ENCODE data around the gene UNC119.

UNC119 gene

DNA sequence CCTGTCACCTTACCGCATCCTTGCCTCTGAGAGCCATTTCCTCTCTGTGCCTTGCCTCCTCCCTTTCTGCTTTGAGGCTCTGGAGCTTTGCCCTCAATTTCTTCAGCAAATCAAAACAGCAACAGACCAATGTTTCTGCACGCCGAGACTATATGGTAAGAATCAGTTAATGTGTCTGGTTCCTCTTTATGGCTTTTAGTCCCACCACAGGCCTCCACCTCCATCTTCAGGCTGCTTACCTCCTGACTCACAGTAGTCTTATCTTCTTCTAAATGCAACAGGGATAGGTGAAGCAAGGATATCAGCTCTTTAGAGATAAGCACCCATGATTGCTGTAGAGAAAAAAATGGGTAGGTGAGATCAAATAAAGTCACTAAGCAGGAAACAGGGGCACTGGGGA, 33.4 kb upstream of the UNC119 start:
- no peak overlapping the region for H3K4me3 ChIP-seq (ENCODE audit: low read depth, low read length)
- TF ChIP-seq, protein P1, sequence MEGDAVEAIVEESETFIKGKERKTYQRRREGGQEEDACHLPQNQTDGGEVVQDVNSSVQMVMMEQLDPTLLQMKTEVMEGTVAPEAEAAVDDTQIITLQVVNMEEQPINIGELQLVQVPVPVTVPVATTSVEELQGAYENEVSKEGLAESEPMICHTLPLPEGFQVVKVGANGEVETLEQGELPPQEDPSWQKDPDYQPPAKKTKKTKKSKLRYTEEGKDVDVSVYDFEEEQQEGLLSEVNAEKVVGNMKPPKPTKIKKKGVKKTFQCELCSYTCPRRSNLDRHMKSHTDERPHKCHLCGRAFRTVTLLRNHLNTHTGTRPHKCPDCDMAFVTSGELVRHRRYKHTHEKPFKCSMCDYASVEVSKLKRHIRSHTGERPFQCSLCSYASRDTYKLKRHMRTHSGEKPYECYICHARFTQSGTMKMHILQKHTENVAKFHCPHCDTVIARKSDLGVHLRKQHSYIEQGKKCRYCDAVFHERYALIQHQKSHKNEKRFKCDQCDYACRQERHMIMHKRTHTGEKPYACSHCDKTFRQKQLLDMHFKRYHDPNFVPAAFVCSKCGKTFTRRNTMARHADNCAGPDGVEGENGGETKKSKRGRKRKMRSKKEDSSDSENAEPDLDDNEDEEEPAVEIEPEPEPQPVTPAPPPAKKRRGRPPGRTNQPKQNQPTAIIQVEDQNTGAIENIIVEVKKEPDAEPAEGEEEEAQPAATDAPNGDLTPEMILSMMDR (IDR thresholded peaks at IDR 0.05; ENCODE audit: low read depth, low read length, missing control alignments), result no peak
- DNase-seq (ENCODE audit: low read depth), result no peak

DNA sequence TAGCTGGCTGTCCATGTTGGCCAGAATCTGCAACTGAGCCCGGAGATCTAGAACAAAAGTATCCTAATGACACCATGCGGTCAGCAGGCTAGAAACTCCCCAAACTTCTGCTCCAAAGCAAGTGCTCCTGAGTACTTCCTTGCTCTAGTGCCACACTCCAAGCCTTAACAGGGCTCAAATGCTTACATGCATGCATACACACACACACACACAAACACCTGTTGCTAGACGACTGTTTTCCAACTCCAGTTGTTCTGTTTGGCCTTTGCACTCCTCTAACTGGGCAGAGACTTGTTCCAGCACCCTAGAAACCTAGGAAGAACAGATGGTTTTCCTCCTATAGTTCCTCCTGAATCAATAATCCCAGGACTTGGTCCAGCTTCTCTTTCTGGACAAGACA, 32.0 kb upstream of the UNC119 start:
- no peak overlapping the region for H3K4me3 ChIP-seq (ENCODE audit: low read depth, low read length)
- no peak for DNase-seq (ENCODE audit: low read depth)
- TF ChIP-seq, protein P1 (IDR thresholded peaks at IDR 0.05; ENCODE audit: low read depth, low read length, missing control alignments), result no peak

DNA sequence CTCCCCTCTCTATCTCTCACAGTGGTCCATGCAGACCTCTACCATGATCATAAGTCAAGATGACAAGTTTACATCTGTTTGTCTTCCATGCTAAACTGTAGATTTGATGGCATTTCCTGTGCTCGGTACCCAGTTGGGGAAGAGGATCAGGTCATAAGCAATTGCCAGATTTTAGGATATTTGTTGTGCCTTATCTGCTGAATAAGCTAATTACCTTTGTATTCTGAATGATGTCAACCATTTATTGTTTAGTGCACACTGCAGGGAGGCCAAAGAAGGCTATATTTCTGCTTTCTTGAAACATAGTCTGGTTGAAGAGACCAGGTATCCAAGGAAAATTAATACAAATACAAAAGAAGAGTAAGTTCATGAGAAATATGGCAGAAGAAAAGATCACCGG, 30.1 kb upstream of the UNC119 start:
- H3K4me3 ChIP-seq (ENCODE audit: low read depth, low read length), result no peak overlapping the region
- DNase-seq (ENCODE audit: low read depth), result no peak
- TF ChIP-seq, protein P1 (IDR thresholded peaks at IDR 0.05; ENCODE audit: low read depth, low read length, missing control alignments), result no peak

DNA sequence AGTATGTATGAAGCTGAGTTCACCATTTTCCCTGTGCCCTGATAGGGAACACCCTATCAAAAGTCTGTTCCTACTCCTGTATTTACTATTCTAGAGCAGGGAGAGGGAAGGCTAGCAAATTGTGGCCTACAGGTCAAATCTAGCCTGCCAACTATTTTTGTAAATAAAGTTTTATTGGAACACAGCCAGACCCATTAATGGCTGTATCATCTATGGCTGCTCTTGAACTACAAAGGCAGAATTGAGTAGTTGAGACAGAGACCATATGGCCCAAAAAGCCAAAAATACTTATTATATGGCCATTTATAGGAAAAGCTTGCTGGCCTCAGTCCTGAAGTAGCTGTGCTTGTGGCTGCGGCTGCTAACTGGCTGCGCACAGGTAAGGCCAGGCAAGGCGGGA, 28.5 kb upstream of the UNC119 start:
- TF ChIP-seq, protein P1 (IDR thresholded peaks at IDR 0.05; ENCODE audit: low read depth, low read length, missing control alignments), result no peak
- DNase-seq (ENCODE audit: low read depth), result no peak
- no peak overlapping the region for H3K4me3 ChIP-seq (ENCODE audit: low read depth, low read length)

DNA sequence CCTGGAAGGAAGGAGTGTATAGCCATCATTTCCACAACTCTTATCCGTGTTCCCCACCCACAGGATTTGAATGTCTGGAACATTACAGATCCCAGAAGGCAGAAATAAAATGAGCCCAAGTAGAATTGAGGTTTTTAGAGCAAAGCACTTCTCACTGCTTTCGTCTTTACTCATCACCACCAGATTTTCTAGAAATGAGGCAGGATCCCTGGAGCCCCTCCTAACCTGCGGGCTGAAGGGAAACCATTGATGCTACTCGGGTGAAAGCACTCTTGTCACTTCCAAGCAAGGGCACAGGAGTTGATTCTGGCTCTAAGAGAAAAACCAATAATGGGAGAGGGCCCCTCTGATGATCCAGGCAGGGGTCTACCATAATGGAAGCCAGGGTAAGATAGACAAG, 27.1 kb upstream of the UNC119 start:
- TF ChIP-seq, protein P1 (IDR thresholded peaks at IDR 0.05; ENCODE audit: low read depth, low read length, missing control alignments), result no peak
- no peak for DNase-seq (ENCODE audit: low read depth)
- no peak overlapping the region for H3K4me3 ChIP-seq (ENCODE audit: low read depth, low read length)

DNA sequence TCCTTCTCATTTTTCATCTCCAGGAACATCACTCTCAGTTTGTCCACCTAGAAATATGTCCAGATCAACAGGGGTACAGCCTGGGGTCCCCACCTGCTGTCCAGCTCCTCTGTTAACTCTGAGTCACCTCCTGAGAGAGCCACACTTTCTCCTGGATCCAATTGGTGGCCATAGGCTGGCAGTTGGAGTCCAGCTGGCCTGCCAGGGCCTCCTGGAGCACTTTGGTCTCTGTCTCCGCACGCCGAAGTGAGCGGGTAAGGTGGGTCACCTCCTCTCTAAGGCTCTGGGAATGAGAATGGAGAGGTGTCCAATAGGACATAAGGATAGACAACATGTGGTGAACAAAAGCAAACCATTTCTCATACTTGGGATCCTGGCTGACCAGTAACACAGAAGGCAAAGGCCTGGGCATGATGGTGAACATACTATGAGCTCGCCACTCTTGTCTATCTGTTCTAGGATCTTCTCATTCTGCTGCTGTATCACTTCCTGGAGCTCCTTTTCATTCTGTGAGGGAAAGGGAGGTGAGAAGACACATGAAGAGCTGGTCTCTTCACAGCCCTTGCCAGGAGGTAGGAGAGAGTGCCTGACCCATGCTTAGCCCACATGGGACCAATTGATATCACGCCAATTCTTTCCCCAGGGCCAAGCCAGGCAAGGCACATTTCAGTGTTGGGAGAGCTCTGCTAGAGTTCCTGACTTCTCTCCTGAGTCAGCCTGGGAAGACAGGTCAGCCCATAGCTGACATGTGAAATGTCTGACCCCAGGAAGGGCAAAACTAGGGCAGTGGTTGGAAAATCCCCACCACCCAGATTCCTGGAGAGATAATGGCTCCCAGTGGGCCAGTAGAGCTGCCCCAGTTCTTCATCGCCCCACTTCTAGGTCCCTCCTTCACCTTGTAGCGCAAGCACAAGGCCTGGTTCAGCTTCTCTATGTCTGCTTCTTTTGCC, 26.1 kb upstream of the UNC119 start:
- H3K4me3 ChIP-seq (ENCODE audit: low read depth, low read length), result no peak overlapping the region
- TF ChIP-seq, protein P1 (IDR thresholded peaks at IDR 0.05; ENCODE audit: low read depth, low read length, missing control alignments), result no peak
- no peak for DNase-seq (ENCODE audit: low read depth)

DNA sequence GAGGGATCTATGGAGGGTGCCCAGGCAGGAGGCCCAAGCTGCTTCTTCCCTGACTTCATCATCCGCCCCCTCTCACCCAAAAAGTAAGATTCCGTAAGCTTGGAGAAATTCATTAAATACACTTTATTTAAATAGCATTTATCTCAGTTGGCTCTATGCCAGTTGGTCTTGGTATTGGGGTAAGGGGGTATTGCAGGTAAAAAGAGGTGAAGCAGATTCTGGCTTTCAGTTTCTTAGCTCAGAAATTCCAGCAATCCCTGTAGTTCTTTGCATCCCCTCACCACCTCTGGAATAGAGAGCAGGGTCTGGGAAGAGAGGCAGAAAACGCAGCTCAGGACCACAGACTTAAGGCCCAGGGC, 25.0 kb upstream of the UNC119 start:
- DNase-seq (ENCODE audit: low read depth), result no peak
- H3K4me3 ChIP-seq (ENCODE audit: low read depth, low read length), result no peak overlapping the region
- TF ChIP-seq, protein P1 (IDR thresholded peaks at IDR 0.05; ENCODE audit: low read depth, low read length, missing control alignments), result no peak

All from GM12864 (cell line).